Keratinocyte (primary cell): ENCODE measurements around the gene FGFR3. TPM values are rescaled to one million over a fixed set of nuclear protein-coding genes. Genes with fewer than 3 reads are reported as not detected.

Experiments used
- DNase-seq: peaks from one replicate; pipeline ENCODE4 v3.0.0-alpha.2; 2011; ENCODE audit warnings: low read depth, missing footprints, low spot score
- FAIRE-seq: peaks from 2 replicates; lab custom pipeline; 2011; peaks lifted over from hg19 to GRCh38; lab: Jason Lieb, UNC
- H2AFZ ChIP-seq: 2 replicates; pipeline ENCODE4 v1.6.0; 2012; ENCODE audit warnings: low read length, control low read depth, inconsistent platforms; ENCODE audit not compliant: control insufficient read depth
- H3K27ac ChIP-seq: 2 replicates; pipeline ENCODE4 v1.5.1; 2011; ENCODE audit warnings: low read length; ENCODE audit not compliant: control insufficient read depth, insufficient read depth
- H3K27me3 ChIP-seq: 3 replicates; pipeline ENCODE4 v1.6.0; 2011; ENCODE audit warnings: low read length; ENCODE audit not compliant: control insufficient read depth, insufficient read depth; ENCODE audit errors: extremely low read depth
- H3K36me3 ChIP-seq, 2 experiments: 2 replicates in 1 of 2; 3 replicates in 1 of 2; pipeline ENCODE4 v1.5.1; 2011; ENCODE audit warnings: low read length in 2 of 2, mild to moderate bottlenecking in 1 of 2; ENCODE audit not compliant: control insufficient read depth in 2 of 2, insufficient read depth in 2 of 2; ENCODE audit errors: extremely low read depth in 1 of 2
- H3K4me1 ChIP-seq: 3 replicates; pipeline ENCODE4 v1.5.1; 2011; ENCODE audit warnings: low read length; ENCODE audit not compliant: control insufficient read depth, insufficient read depth; ENCODE audit errors: extremely low read depth
- H3K4me2 ChIP-seq: 3 replicates; pipeline ENCODE4 v1.6.0; 2011; ENCODE audit warnings: low read depth, low read length; ENCODE audit not compliant: control insufficient read depth, insufficient read depth; ENCODE audit errors: extremely low read depth
- H3K4me3 ChIP-seq, 3 experiments: fragments of 200-600 bp in 1 of 3; sonication (generic) in 1 of 3; 2 replicates in 2 of 3; 3 replicates in 1 of 3; pipeline ENCODE4 v1.5.1; 2011 to 2016; ENCODE audit warnings: low read length in 3 of 3, mild to moderate bottlenecking in 3 of 3, control low read depth in 2 of 3, inconsistent platforms in 1 of 3, low read depth in 1 of 3, mixed read lengths in 1 of 3, mixed run types in 1 of 3, moderate library complexity in 1 of 3; ENCODE audit not compliant: control insufficient read depth in 2 of 3, insufficient read depth in 2 of 3; ENCODE audit errors: extremely low read depth in 1 of 3
- H3K79me2 ChIP-seq: 2 replicates; pipeline ENCODE4 v1.6.0; 2012; ENCODE audit warnings: low read length; ENCODE audit not compliant: control insufficient read depth, insufficient read depth
- H3K9ac ChIP-seq: 3 replicates; pipeline ENCODE4 v1.6.0; 2011; ENCODE audit warnings: low read length; ENCODE audit not compliant: control insufficient read depth, insufficient read depth; ENCODE audit errors: extremely low read depth
- H3K9me1 ChIP-seq: 3 replicates; pipeline ENCODE4 v1.6.0; 2011; ENCODE audit warnings: low read length; ENCODE audit not compliant: control insufficient read depth, insufficient read depth; ENCODE audit errors: extremely low read depth
- H3K9me3 ChIP-seq: 2 replicates; pipeline ENCODE4 v1.5.1; 2012; ENCODE audit warnings: low read depth, low read length; ENCODE audit not compliant: control insufficient read depth
- H4K20me1 ChIP-seq: 3 replicates; pipeline ENCODE4 v1.6.0; 2011; ENCODE audit warnings: low read length; ENCODE audit not compliant: control insufficient read depth, insufficient read depth; ENCODE audit errors: extremely low read depth
- CTCF ChIP-seq, 3 experiments: IDR thresholded peaks in 1 of 3; conservative IDR thresholded peaks in 1 of 3; optimal IDR thresholded peaks in 1 of 3; 2 replicates in 2 of 3; 3 replicates in 1 of 3; pipeline versions ENCODE3 to v1.5.1; 2011; ENCODE audit warnings: low read length in 3 of 3, mild to moderate bottlenecking in 3 of 3, moderate library complexity in 2 of 3, control low read depth in 1 of 3, inconsistent platforms in 1 of 3; ENCODE audit not compliant: insufficient read depth in 2 of 3; ENCODE audit errors: extremely low read depth in 1 of 3
- EZH2 ChIP-seq: IDR thresholded peaks from one replicate; pipeline ENCODE4 v1.6.1; 2012; ENCODE audit warnings: inconsistent platforms, mild to moderate bottlenecking, low read length, moderate library complexity
- dilution Hi-C: fragments of 300-500 bp; cut with MboI; formaldehyde crosslinking; loops from one replicate; pipeline ENCODE4 v1.7.0; 2020; ENCODE audit warnings: low sequenced_read_pairs; ENCODE audit not compliant: extremely low pct_ligation_motif_present
- polyA plus RNA-seq, 5 experiments: library from polyadenylated mRNA; depleted of rRNA in 3 of 5; stranded (reverse) in 3 of 5; stranded (forward) in 1 of 5; unstranded in 1 of 5; fragments of >200 nt; gene quantifications; 1 replicate in 1 of 5; 2 replicates in 3 of 5; 3 replicates in 1 of 5; pipeline versions ENCODE4 v1.2.1 to v1.2.3, GENCODE V29; 2011 to 2012; ENCODE audit warnings: missing spikeins in 2 of 5, low read depth in 1 of 5, low replicate concordance in 1 of 5

The FGFR3 gene
- polyA plus RNA-seq, 1 donor (not counting 4 experiments of a cell fraction or from before 2014, with no cell fraction given), result 45.2 TPM

GRCh38 chr4:1761130-1761689 lies 31.9 kb upstream of the FGFR3 start:
- no peak overlapping the region for H3K27ac ChIP-seq
- dilution Hi-C loops, result no loop called here

GRCh38 chr4:1762264-1763010 lies 30.7 kb upstream of the FGFR3 start:
- Histone ChIP-seq H3K4me1 (peaks cover 40% of the 10 kb centered on the region), H3K9me1 (peaks cover 2% of the 10 kb centered on the region), H3K27ac (no peak overlapping the region), H3K4me3 (no peak overlapping the region), H3K4me2 (no peak overlapping the region), H3K27me3 (no peaks in the 10 kb centered on the region), H3K36me3 (no peaks in the 10 kb centered on the region), H2AFZ (no peak overlapping the region), H4K20me1 (no peaks in the 10 kb centered on the region), H3K9ac (no peak overlapping the region), H3K9me3 (no peaks in the 10 kb centered on the region), H3K79me2 (no peaks in the 10 kb centered on the region)
- TF ChIP-seq EZH2, result no peak
- DNase-seq (no peak), FAIRE-seq (no peak)
- dilution Hi-C loops, result no loop called here

More at GRCh38 chr4:1761130-1761689, 31.9 kb upstream of the FGFR3 start:
- Histone ChIP-seq H3K9me1 (peaks cover 2% of the 10 kb centered on the region), H2AFZ (no peak overlapping the region), H4K20me1 (no peaks in the 10 kb centered on the region), H3K9me3 (no peaks in the 10 kb centered on the region), H3K4me3 (no peak overlapping the region), H3K79me2 (no peaks in the 10 kb centered on the region), H3K9ac (no peak overlapping the region), H3K36me3 (no peaks in the 10 kb centered on the region), H3K27me3 (no peaks in the 10 kb centered on the region), H3K4me2 (no peak overlapping the region), H3K4me1 (peaks cover 42% of the 10 kb centered on the region)
- DNase-seq, result no peak
- FAIRE-seq, result no peak
- TF ChIP-seq EZH2, result no peak
- TF ChIP-seq CTCF (optimal IDR thresholded peaks at IDR 0.05 in 1 of 3, IDR thresholded peaks at IDR 0.05 in 1 of 3, conservative IDR thresholded peaks at IDR 0.05 in 1 of 3; ENCODE audit: extremely low read depth in 1 of 3, insufficient read depth in 2 of 3, low read length in 3 of 3), result no peak
